H9 (cell line): ENCODE data around the gene MSL1. TPM values are rescaled to one million over a fixed set of nuclear protein-coding genes. Genes with fewer than 3 reads are reported as not detected.

ENCODE experiments used
- DNase-seq: peaks from one replicate; pipeline ENCODE4 v3.0.0-alpha.2; 2017
- H2AFZ ChIP-seq: one replicate; pipeline ENCODE4 v1.6.1; 2013; ENCODE audit warnings: mild to moderate bottlenecking, low read length, control low read depth, moderate library complexity
- H2AK5ac ChIP-seq: 2 replicates; pipeline ENCODE4 v1.6.1; 2013; ENCODE audit warnings: low read length, control low read depth, mixed read lengths; ENCODE audit not compliant: insufficient read length
- H2BK120ac ChIP-seq: one replicate; pipeline ENCODE4 v1.6.1; 2013; ENCODE audit warnings: low read depth, mild to moderate bottlenecking, low read length, control low read depth, inconsistent platforms; ENCODE audit not compliant: poor library complexity, severe bottlenecking
- H2BK12ac ChIP-seq: 2 replicates; pipeline ENCODE4 v1.6.1; 2013; ENCODE audit warnings: low read length, control low read depth, mixed read lengths, low read depth; ENCODE audit not compliant: insufficient read length
- H2BK15ac ChIP-seq: 2 replicates; pipeline ENCODE4 v1.6.1; 2013; ENCODE audit warnings: low read depth, low read length, control low read depth
- H2BK20ac ChIP-seq: one replicate; pipeline ENCODE4 v1.6.1; 2013; ENCODE audit warnings: low read depth, mild to moderate bottlenecking, low read length, control low read depth, inconsistent platforms; ENCODE audit not compliant: poor library complexity, severe bottlenecking
- H2BK5ac ChIP-seq: 2 replicates; pipeline ENCODE4 v1.6.1; 2013; ENCODE audit warnings: low read length, control low read depth, mixed read lengths; ENCODE audit not compliant: insufficient read length
- H3K14ac ChIP-seq: 2 replicates; pipeline ENCODE4 v1.6.1; 2013; ENCODE audit warnings: low read length, control low read depth; ENCODE audit not compliant: insufficient read depth
- H3K18ac ChIP-seq: 2 replicates; pipeline ENCODE4 v1.6.1; 2013; ENCODE audit warnings: low read depth, mild to moderate bottlenecking, mixed read lengths, low read length, control low read depth; ENCODE audit not compliant: insufficient read length
- H3K23ac ChIP-seq: 2 replicates; pipeline ENCODE4 v1.6.1; 2013; ENCODE audit warnings: low read length, control low read depth, mixed read lengths, low read depth; ENCODE audit not compliant: insufficient read length
- H3K23me2 ChIP-seq: 2 replicates; pipeline ENCODE4 v1.6.1; 2013; ENCODE audit warnings: low read depth, mild to moderate bottlenecking, mixed read lengths, low read length, control low read depth; ENCODE audit not compliant: insufficient read length, poor library complexity, severe bottlenecking
- H3K27ac ChIP-seq: 2 replicates; pipeline ENCODE4 v1.5.1; 2013; ENCODE audit warnings: low read length, control low read depth, mixed read lengths, low read depth; ENCODE audit not compliant: insufficient read length
- H3K27me3 ChIP-seq: 2 replicates; pipeline ENCODE4 v1.6.1; 2013; ENCODE audit warnings: low read length, control low read depth, inconsistent platforms; ENCODE audit not compliant: insufficient read depth
- H3K4ac ChIP-seq: 2 replicates; pipeline ENCODE4 v1.6.1; 2013; ENCODE audit warnings: low read depth, mild to moderate bottlenecking, control low read depth, inconsistent platforms, low read length, moderate library complexity
- H3K4me1 ChIP-seq: 2 replicates; pipeline ENCODE4 v1.6.1; 2013; ENCODE audit warnings: low read length, control low read depth, inconsistent platforms; ENCODE audit not compliant: insufficient read depth
- H3K4me2 ChIP-seq: 2 replicates; pipeline ENCODE4 v1.6.1; 2013; ENCODE audit warnings: low read length, control low read depth, mixed read lengths; ENCODE audit not compliant: insufficient read length, insufficient read depth
- H3K56ac ChIP-seq: 2 replicates; pipeline ENCODE4 v1.6.1; 2013; ENCODE audit warnings: low read depth, mild to moderate bottlenecking, mixed read lengths, low read length, control low read depth; ENCODE audit not compliant: insufficient read length
- H3K79me1 ChIP-seq: 2 replicates; pipeline ENCODE4 v1.6.1; 2013; ENCODE audit warnings: low read depth, mild to moderate bottlenecking, moderate library complexity, low read length, control low read depth, inconsistent platforms; ENCODE audit not compliant: insufficient read depth, poor library complexity, severe bottlenecking
- H3K79me2 ChIP-seq: 2 replicates; pipeline ENCODE4 v1.6.1; 2013; ENCODE audit warnings: low read length, control low read depth, inconsistent platforms; ENCODE audit not compliant: insufficient read depth
- H3K9ac ChIP-seq: 2 replicates; pipeline ENCODE4 v1.6.1; 2013; ENCODE audit warnings: low read length, control low read depth, mixed read lengths; ENCODE audit not compliant: insufficient read length; ENCODE audit errors: extremely low read depth
- H3K9me3 ChIP-seq: one replicate; pipeline ENCODE4 v1.6.1; 2013; ENCODE audit warnings: low read depth, low read length, inconsistent platforms; ENCODE audit not compliant: control insufficient read depth
- H3T11ph ChIP-seq: one replicate; pipeline ENCODE4 v1.6.1; 2013; ENCODE audit warnings: mild to moderate bottlenecking, low read length, control low read depth, inconsistent platforms
- H4K20me1 ChIP-seq: one replicate; pipeline ENCODE4 v1.6.1; 2013; ENCODE audit not compliant: control insufficient read depth, insufficient read length, insufficient read depth
- H4K5ac ChIP-seq: 2 replicates; pipeline ENCODE4 v1.6.1; 2013; ENCODE audit warnings: low read depth, mild to moderate bottlenecking, mixed read lengths, low read length, control low read depth; ENCODE audit not compliant: insufficient read length
- H4K8ac ChIP-seq: replicated peaks from 2 replicates; pipeline ENCODE4 v1.6.1; 2013; ENCODE audit warnings: low read length, control low read depth, mixed read lengths, low read depth; ENCODE audit not compliant: insufficient read length
- H4K91ac ChIP-seq: 2 replicates; pipeline ENCODE4 v1.6.1; 2013; ENCODE audit warnings: low read depth, mild to moderate bottlenecking, moderate library complexity, mixed read lengths, low read length, control low read depth; ENCODE audit not compliant: insufficient read length
- H3K27ac Mint-ChIP-seq, 3 experiments: 2 replicates in 2 of 3; 3 replicates in 1 of 3; pipeline ENCODE4 v1.8.0; 2020 to 2021; ENCODE audit warnings: mixed read lengths in 3 of 3, mild to moderate bottlenecking in 1 of 3, moderate library complexity in 1 of 3
- H3K27me3 Mint-ChIP-seq: 2 replicates; pipeline ENCODE4 v1.8.0; 2021; ENCODE audit warnings: low read depth, mild to moderate bottlenecking, moderate library complexity, mixed read lengths
- H3K36me3 Mint-ChIP-seq, 3 experiments: 2 replicates in 2 of 3; 3 replicates in 1 of 3; pipeline ENCODE4 v1.8.0; 2020 to 2021; ENCODE audit warnings: low read depth in 3 of 3, mixed read lengths in 3 of 3; ENCODE audit not compliant: insufficient read depth in 1 of 3
- H3K4me1 Mint-ChIP-seq, 2 experiments: 2 replicates each; pipeline ENCODE4 v1.8.0; 2020; ENCODE audit warnings: mixed read lengths in 2 of 2
- H3K4me3 Mint-ChIP-seq, 2 experiments: 2 replicates in 1 of 2; 3 replicates in 1 of 2; pipeline ENCODE4 v1.8.0; 2020 to 2021; ENCODE audit warnings: mild to moderate bottlenecking in 2 of 2, mixed read lengths in 2 of 2, moderate library complexity in 1 of 2
- H3K9me3 Mint-ChIP-seq, 2 experiments: 2 replicates in 1 of 2; 3 replicates in 1 of 2; pipeline ENCODE4 v1.8.0; 2020; ENCODE audit warnings: mild to moderate bottlenecking in 2 of 2, mixed read lengths in 2 of 2, moderate library complexity in 1 of 2
- WGBS: extraction: QIAGEN DNeasy Blood & Tissue Kit; methylation state at CpG from one replicate; pipeline ENCODE4 v1.1.7; 2013; ENCODE audit warnings: missing lambda C conversion rate, low lambda C conversion rate, mixed read lengths; ENCODE audit not compliant: insufficient read length; ENCODE audit errors: extremely low coverage; 5-methylcytosine and 5-hydroxymethylcytosine counted together
- total RNA-seq: library from RNA; stranded (reverse); gene quantifications from 2 replicates; pipeline ENCODE4 v1.2.1, GENCODE V29; 2021
- TF ChIP-seq, protein P1 (sequence below): fragments of 200-600 bp; sonication (generic); conservative IDR thresholded peaks from 3 replicates; pipeline ENCODE4 v1.8.0; 2021; ENCODE audit warnings: antibody characterized with exemption, mild to moderate bottlenecking

The MSL1 gene
- total RNA-seq, 1 experiment from 2014 or later = 105 TPM

DNA sequence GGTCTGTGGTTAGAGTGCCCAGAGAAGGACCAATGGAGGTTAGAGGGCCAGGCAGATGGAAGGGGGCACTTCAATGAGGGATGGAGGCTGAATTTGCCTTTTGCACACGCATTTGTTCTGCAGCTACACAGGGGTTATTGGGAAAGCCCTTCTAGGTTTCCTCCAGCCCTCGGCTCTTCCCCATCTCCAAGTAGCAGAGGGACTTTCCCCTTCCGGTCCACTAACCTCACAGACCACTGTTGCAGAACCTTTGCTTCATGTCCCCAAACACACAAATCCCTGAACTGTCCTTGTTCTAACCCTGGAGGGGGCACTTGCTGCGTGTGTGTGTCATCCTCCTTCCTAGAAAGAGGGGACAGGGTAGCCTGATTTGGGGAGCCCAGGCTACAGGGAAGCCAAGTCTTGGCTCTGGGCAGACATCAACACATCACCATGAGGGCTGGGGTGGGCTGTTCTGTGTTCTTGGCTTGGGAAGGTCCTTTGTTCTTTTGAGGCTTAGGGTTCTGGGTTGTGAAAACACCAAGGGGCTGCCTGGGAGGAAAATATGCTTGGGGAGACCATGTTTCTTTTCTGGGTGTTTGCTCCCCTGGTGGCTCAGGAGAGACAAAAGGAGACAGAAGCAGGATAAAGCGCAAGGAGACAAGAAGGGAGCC, 14.1 kb upstream of the MSL1 start:
- Histone ChIP-seq H3K4me2 (peak overlapping the region; percentile 37), H4K5ac (no peak overlapping the region), H4K8ac (no peak overlapping the region), H3K18ac (peak overlapping the region; percentile 93), H2BK20ac (no peak overlapping the region), H3K23ac (no peak overlapping the region), H2BK120ac (peak overlapping the region; percentile 52), H3K4me1 (peaks cover 29% of the 10 kb centered on the region; the same call in 1 of the 2 replicates), H2BK12ac (peak overlapping the region; percentile 92), H3K79me2 (no peaks in the 10 kb centered on the region), H2AFZ (peak overlapping the region; percentile 17), H2AK5ac (no peak overlapping the region), H3K56ac (no peak overlapping the region), H3K27me3 (peaks cover 2% of the 10 kb centered on the region; the same call in 1 of the 2 replicates), H4K91ac (no peak overlapping the region), H3K79me1 (no peaks in the 10 kb centered on the region), H3K23me2 (no peaks in the 10 kb centered on the region), H3K27ac (no peak overlapping the region), H3K4ac (no peak overlapping the region), H3K9me3 (no peaks in the 10 kb centered on the region), H2BK5ac (no peak overlapping the region), H3K14ac (peak overlapping the region; percentile 94), H3T11ph (no peak overlapping the region), H2BK15ac (no peak overlapping the region), H3K9ac (no peak overlapping the region), H4K20me1 (no peaks in the 10 kb centered on the region)
- Mint-ChIP-seq H3K27ac (peak overlapping the region in 2 of 3 experiments; percentile 86 to 89; a peak in 2 of 7 replicates), H3K9me3 (no peaks in the 10 kb centered on the region; a peak in 1 of 5 replicates), H3K4me1 (peaks cover 86 to 94% of the 10 kb centered on the region in 2 experiments), H3K4me3 (peak overlapping the region; percentile 22 to 28; a peak in 3 of 5 replicates), H3K36me3 (no peaks in the 10 kb centered on the region), H3K27me3 (peaks cover 48% of the 10 kb centered on the region)
- peak; percentile 50 for DNase-seq
- TF ChIP-seq, protein P1, sequence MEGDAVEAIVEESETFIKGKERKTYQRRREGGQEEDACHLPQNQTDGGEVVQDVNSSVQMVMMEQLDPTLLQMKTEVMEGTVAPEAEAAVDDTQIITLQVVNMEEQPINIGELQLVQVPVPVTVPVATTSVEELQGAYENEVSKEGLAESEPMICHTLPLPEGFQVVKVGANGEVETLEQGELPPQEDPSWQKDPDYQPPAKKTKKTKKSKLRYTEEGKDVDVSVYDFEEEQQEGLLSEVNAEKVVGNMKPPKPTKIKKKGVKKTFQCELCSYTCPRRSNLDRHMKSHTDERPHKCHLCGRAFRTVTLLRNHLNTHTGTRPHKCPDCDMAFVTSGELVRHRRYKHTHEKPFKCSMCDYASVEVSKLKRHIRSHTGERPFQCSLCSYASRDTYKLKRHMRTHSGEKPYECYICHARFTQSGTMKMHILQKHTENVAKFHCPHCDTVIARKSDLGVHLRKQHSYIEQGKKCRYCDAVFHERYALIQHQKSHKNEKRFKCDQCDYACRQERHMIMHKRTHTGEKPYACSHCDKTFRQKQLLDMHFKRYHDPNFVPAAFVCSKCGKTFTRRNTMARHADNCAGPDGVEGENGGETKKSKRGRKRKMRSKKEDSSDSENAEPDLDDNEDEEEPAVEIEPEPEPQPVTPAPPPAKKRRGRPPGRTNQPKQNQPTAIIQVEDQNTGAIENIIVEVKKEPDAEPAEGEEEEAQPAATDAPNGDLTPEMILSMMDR = no peak
- no CpG with 5 or more reads among the region's 5 CpGs for WGBS
